Activated gamma-delta T cell treated with Interleukin-2 at 50 U/mL for 16 hours (primary cell): ENCODE data around the gene C1orf167.
A peak's percentile ranks its signal among the peaks of the same experiment; 100 is the strongest.

Experiments
- DNase-seq: peaks from one replicate; pipeline ENCODE4 v3.0.0-alpha.2; 2020

C1orf167 gene

GRCh38 chr1:11767922-11768704 lies 6.1 kb downstream of the C1orf167 start:
- no peak for DNase-seq

DNA sequence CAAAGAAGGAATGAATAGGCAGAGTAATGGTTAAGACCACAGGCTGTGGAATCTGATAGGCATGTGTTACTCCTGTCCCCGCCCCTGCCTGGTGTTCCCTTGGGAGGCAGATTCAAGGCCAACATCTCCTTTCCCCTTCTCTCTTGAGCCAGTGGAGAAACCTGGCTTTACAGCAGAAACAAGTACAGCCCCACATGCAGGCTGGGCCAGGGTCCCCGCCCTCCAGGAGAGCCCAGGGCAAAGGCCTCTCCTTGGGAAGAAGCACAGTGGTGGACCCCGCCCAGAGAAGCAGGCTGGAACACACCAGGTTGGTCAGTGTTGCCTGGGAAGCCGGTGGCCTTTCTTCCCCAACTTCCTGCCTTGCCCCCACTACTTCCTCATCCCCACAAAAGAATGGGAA lies 6.8 kb downstream of the C1orf167 start:
- no peak for DNase-seq

DNA sequence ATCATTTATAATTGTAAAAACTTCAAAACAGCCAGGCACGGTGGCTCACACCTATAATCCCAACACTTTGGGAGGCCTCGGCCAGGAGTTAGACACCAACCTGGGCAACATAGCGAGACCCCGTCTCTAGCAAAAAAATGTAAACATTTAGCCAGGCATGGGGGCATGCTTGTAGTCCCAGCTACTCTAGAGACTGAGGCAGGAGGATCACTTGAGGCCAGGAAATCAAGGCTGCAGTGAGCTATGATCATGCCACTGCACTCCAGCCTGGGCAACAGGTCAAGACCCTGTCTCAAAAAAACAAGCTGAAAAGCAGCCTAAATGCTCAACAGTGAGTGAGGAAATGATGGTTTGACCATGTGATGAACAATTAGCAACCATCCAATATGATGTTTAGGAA lies 7.3 kb downstream of the C1orf167 start:
- DNase-seq = no peak

- no peak for DNase-seq
These were observed 8.0 kb downstream of the C1orf167 start for GRCh38 chr1:11770011-11770410.

DNA sequence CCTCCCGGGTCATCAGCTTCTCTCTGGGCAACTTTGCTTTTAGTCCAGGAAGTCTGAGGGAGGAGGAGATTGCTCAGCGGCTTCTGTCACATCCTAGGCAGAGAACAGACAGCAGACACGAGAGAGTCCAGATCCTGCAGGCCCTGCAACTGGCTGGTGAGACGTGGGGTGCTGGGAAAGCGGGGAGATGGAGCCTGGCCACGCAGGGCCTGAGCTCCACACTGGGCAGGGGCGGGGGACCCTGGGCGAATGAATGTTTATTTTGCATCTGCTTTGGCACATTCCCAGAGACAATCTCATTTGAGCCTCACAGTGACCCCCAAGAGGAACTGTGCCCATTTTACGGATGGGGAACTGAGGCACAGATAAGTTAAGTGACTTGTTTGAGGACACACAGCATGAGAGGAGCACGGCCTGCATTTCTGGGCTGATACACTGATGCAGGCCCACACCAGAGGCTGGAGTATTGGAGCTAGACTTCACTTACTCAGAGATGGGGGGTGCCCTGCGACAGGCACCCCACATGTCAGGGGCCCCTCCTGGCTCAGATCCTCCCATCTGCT lies 9.6 kb downstream of the C1orf167 start:
- no peak for DNase-seq

DNA sequence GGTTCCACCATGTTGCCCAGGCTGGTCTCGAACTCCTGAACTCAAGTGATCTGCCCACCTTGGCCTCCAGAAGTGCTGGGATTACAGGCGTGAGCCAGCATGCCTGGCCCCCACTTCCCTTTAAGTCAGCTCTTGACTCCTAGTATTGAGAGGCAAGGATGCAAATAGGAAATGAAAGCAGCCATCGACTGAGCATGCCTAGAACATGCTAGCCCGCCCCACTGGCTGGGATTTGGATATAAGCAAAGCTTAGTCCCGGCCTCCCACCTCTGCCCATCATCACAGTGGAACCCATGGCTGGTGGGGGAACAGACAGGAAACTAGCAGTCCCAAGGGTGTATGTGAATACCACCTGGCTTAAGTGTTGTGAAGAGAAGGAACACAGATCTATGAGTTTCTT lies 10.5 kb downstream of the C1orf167 start:
- no peak for DNase-seq

DNA sequence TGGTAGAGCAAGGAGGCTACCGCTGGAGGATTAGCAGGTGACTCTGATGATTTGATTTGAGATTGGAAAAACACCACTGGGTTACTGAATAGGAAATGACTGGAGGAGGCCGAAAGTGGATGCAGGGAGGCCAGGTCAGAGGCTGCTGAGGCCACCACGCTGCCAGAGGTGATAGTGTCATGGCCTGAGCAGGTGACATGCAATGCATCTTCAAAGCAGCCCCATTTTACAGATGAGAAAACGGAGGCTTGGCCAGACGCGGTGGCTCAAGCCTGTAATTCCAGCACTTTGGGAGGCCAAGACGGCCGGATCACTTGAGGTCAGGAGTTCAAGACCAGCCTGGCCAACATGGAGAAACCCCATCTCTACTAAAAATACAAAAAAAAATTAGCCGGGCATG lies 12.8 kb downstream of the C1orf167 start:
- DNase-seq = no peak

GRCh38 chr1:11777658-11778322 lies 15.8 kb downstream of the C1orf167 start:
- no peak for DNase-seq

DNA sequence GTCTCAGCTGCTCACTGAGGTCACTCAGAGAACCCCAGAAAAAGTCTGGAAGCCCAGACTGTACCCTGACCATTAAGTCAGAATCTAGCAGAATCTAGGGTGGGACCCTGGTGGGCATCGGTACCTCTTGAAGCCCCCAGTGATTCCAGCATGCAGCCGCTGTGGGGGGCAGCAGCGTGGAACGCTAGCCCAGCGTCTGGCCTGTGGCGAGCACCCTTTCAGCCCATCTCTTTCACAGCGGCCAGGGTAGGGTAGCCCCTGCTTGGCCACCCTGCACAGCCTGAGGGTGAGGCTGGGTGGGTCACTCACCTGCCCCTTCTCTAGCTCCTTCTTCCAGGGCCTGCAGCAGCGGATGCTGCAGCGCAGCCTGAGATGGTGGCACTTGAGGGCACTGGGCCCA lies 16.3 kb downstream of the C1orf167 start:
- no peak for DNase-seq

- DNase-seq = no peak
These were observed 17.0 kb downstream of the C1orf167 start for GRCh38 chr1:11778844-11779623.

DNA sequence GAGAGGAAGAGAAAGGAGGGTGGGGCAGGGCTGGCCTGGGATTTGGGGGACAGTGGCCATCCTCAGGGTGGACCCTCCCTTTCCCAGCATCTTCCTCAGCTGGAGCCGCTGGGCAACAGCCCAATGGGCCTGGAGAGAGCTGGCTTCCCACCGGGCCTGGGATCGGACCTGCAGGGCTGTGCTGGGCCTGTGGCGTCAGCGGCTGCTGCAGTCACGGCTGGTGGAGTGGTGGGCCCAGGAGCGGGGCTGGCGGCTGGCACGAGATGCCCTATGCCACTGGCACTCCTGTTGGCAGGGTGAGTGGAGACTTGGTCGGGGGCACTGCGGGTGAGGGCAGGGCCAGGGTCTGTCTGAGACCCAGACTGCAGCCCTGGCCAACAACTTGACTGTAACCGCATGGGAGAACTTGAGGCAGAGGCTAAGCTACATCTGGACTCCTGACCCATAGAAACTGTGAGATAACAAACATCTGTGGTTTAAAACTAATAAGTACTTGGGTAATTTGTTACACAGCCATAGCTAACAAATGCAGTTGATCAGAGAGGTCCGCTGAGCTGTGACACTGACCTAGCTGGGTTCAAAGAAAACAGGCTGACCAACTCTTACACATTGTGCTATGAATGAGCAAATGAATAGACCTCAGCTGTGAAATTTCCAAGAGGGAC lies 17.9 kb downstream of the C1orf167 start:
- DNase-seq = no peak

GRCh38 chr1:11780380-11781147 lies 18.6 kb downstream of the C1orf167 start:
- DNase-seq = no peak

DNA sequence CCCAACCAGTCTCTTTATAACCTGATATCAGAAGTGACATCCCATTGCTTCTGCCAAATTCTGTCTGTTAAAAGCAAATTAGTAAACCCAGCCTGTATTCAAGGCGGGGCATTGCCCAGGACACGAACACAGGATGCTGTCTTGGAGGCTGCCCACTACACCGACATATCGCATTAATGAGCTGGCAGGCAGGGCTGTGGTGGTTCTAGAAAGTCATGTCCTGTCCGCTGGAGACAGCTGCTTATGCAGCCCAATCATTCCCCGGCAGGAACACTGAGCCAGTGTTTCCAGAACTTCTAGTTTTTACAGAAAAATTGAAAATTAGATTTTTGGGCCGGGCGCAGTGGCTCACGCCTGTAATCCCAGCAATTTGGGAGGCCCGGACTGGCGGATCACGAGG lies 19.3 kb downstream of the C1orf167 start:
- DNase-seq = no peak

DNA sequence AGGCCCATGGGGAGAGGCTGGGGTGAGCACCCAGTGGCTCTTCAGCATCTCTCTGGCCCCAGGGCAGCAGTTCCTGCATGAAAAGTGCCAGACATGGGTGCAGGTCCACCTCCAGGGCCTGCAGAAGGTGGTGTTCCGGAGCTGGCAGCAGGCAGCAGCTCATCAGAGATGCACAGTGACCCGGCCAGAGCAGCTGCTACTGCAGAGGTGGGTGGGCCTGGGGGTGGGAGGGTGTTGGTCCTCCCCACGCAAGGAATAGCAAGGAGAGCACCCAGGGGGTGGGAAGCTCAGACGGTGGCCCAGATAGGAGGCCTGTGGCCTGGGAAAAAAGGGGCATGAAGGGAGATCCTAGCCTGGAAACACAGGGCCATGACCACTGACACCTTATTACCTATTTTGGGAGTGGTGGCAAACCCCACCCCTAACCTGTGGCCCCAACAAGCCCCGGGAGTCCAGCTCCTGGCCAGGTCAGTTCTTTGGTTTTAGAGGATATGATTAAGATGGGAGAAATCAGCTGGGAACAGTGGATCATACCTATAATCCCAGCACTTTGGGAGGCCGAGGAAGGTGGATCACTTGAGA lies 20.2 kb downstream of the C1orf167 start:
- no peak for DNase-seq

DNA sequence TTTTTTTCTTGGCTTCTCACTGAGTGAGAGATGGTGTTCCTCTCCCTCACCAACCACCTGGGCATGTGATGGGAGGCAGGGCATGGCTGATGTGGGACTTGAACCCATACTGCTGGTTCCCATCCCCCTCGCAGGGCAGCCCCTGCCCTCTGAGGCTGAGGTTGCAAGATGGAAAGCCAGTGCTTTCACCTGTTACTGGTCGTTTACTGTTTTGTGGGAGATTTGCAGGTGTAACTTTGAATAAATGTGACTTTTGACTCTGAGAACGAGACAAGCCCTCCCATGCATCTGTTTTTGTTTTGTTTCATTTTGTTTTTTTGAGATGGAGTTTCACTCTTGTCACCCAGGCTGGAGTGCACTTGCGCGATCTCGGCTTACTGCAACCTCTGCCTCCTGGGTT lies 21.6 kb downstream of the C1orf167 start:
- DNase-seq = no peak

GRCh38 chr1:11784256-11784992 lies 22.4 kb downstream of the C1orf167 start:
- DNase-seq = no peak

DNA sequence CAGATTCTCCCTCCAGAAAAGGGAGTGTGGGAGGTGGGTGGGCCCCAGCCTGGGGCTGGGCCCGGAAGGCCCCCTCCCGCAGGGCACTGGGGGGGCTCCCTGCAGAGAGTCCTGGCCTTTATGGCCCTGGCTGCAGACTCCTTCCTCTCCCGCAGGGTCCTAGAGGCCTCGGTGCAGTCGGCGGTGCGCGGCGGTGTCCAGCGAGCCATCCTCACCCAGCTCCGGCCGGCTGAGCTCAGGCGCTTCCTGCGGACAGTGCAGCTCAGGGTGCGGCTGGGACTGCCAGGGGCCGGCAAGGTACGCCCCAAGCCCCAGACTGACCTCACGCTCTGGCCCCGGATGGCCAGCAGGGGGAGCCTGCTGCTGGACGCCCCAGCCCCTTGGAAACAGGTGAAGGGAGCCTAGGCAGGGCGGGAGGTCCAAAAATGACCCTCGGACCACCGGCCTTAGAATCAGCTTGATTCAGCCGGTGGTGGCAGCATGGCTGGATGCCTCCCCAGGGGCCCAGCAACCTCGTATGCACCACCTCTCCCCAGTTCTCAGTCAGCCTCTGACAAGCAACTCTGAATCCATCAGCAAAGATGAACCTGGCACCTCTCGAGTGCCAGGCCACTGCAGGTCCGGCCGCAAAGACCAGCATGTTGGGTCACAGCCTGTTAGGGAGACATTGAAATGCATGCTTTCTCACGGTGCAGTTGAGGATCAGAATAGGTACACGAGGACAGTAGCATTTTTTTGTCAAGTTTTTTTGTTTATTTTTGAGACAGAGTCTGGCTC lies 23.2 kb downstream of the C1orf167 start:
- peak; percentile 37 for DNase-seq

GRCh38 chr1:11786168-11786567 lies 24.2 kb downstream of the C1orf167 start:
- no peak for DNase-seq

- DNase-seq = no peak
These were observed 25.3 kb downstream of the C1orf167 start for GRCh38 chr1:11787251-11787803.
